Measurements from ENCODE around the gene MFAP3.

DNA sequence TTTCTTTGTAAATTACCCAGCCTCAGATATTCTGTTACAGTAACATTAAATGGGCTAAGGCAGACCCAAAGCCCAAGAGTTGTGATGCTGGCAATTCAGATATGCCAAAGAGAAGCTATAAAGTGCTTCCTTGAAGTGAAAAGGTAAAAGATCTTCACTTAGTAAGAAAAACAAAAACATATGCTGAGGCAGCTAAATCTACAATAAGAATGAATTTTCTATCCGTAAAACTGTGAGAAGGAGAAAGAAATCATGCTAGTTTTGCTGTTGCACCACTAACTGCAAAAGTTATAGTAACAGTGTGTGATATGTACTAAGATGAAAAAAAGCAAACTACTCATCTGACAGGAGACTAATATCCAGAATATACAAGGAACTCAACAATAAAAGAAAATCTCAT lies 40.0 kb upstream of the MFAP3 start:
- TF ChIP-seq, protein P1, sequence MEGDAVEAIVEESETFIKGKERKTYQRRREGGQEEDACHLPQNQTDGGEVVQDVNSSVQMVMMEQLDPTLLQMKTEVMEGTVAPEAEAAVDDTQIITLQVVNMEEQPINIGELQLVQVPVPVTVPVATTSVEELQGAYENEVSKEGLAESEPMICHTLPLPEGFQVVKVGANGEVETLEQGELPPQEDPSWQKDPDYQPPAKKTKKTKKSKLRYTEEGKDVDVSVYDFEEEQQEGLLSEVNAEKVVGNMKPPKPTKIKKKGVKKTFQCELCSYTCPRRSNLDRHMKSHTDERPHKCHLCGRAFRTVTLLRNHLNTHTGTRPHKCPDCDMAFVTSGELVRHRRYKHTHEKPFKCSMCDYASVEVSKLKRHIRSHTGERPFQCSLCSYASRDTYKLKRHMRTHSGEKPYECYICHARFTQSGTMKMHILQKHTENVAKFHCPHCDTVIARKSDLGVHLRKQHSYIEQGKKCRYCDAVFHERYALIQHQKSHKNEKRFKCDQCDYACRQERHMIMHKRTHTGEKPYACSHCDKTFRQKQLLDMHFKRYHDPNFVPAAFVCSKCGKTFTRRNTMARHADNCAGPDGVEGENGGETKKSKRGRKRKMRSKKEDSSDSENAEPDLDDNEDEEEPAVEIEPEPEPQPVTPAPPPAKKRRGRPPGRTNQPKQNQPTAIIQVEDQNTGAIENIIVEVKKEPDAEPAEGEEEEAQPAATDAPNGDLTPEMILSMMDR (conservative IDR thresholded peaks at IDR 0.05; ENCODE audit: low read depth, low read length) = no peak
- TF ChIP-seq EZH2 (IDR thresholded peaks at IDR 0.05; ENCODE audit: borderline replicate concordance, low read depth, low read length, poor library complexity, severe bottlenecking) = no peak
